ENCODE data around the gene AKAP13.

- TF ChIP-seq POLR2A (IDR thresholded peaks at IDR 0.05) (no peak), CTCF (IDR thresholded peaks at IDR 0.05) (no peak)
These were observed 338.0 kb downstream of the AKAP13 start for GRCh38 chr15:85718271-85718971.

Measured in esophagus squamous epithelium (tissue), 4 donors.